BLaER1 treated with 17β-estradiol and CSF1 and Interleukin-3, amounts not matched to agents 10 nM and 100 nM (cell line): ENCODE measurements around the gene ACADL.
A peak's percentile ranks its signal among the peaks of the same experiment; 100 is the strongest.

Source experiments
- H3K27ac ChIP-seq, 11 experiments: shearing (Covaris generic); formaldehyde crosslinking; 2 replicates each; pipeline ENCODE4 v1.8.1; 2022
- H3K27me3 ChIP-seq, 11 experiments: shearing (Covaris generic); formaldehyde crosslinking; 2 replicates each; pipeline ENCODE4 v1.8.1; 2022
- H3K36me3 ChIP-seq, 11 experiments: shearing (Covaris generic); formaldehyde crosslinking; 2 replicates each; pipeline ENCODE4 v1.8.1; 2022
- H3K4me1 ChIP-seq, 10 experiments: shearing (Covaris generic); formaldehyde crosslinking; 2 replicates each; pipeline ENCODE4 v1.8.1; 2022
- H3K4me2 ChIP-seq, 11 experiments: shearing (Covaris generic); formaldehyde crosslinking; 2 replicates each; pipeline ENCODE4 v1.8.1; 2022
- H3K4me3 ChIP-seq, 10 experiments: shearing (Covaris generic); formaldehyde crosslinking; 2 replicates each; pipeline ENCODE4 v1.8.1; 2022
- H3K9ac ChIP-seq, 11 experiments: shearing (Covaris generic); formaldehyde crosslinking; 2 replicates each; pipeline ENCODE4 v1.8.1; 2022
- H3K9me3 ChIP-seq, 11 experiments: shearing (Covaris generic); formaldehyde crosslinking; replicated peaks in 1 of 11; 2 replicates each; pipeline ENCODE4 v1.8.1; 2022
- H4K20me1 ChIP-seq, 11 experiments: shearing (Covaris generic); formaldehyde crosslinking; 2 replicates each; pipeline ENCODE4 v1.8.1; 2022
- Cebpa-rat ChIP-seq, 11 experiments: shearing (Covaris generic); IDR thresholded peaks; 2 replicates each; pipeline ENCODE4 v1.8.1; 2022

The ACADL gene

GRCh38 chr2:210215120-210215519, 10.1 kb downstream of the ACADL start:
- H3K9ac ChIP-seq, result no peak overlapping the region
- TF ChIP-seq Cebpa-rat (IDR thresholded peaks at IDR 0.05), result no peak
- H3K27ac ChIP-seq, result no peak overlapping the region
- no peaks in the 10 kb centered on the region for H4K20me1 ChIP-seq
- H3K36me3 ChIP-seq, result no peaks in the 10 kb centered on the region
- H3K4me1 ChIP-seq, result no peaks in the 10 kb centered on the region
- no peaks in the 10 kb centered on the region for H3K9me3 ChIP-seq
- no peak overlapping the region for H3K4me3 ChIP-seq
- H3K27me3 ChIP-seq, result no peaks in the 10 kb centered on the region
- no peak overlapping the region for H3K4me2 ChIP-seq

GRCh38 chr2:210210185-210210584, 15.1 kb downstream of the ACADL start:
- H3K4me2 ChIP-seq, result no peak overlapping the region
- no peaks in the 10 kb centered on the region for H3K4me1 ChIP-seq
- no peak overlapping the region for H3K27ac ChIP-seq
- H3K27me3 ChIP-seq, result no peaks in the 10 kb centered on the region
- no peaks in the 10 kb centered on the region for H3K9me3 ChIP-seq
- TF ChIP-seq Cebpa-rat (IDR thresholded peaks at IDR 0.05), result no peak
- no peaks in the 10 kb centered on the region for H4K20me1 ChIP-seq
- no peaks in the 10 kb centered on the region for H3K36me3 ChIP-seq
- H3K9ac ChIP-seq, result no peak overlapping the region
- H3K4me3 ChIP-seq, result no peak overlapping the region

- H3K36me3 ChIP-seq, result no peaks in the 10 kb centered on the region
- no peaks in the 10 kb centered on the region for H4K20me1 ChIP-seq
- H3K4me3 ChIP-seq, result no peak overlapping the region
- H3K4me1 ChIP-seq, result no peaks in the 10 kb centered on the region
- H3K27me3 ChIP-seq, result no peaks in the 10 kb centered on the region
- no peaks in the 10 kb centered on the region for H3K9me3 ChIP-seq
- no peak overlapping the region for H3K9ac ChIP-seq
- no peak overlapping the region for H3K27ac ChIP-seq
- no peak overlapping the region for H3K4me2 ChIP-seq
- TF ChIP-seq Cebpa-rat (IDR thresholded peaks at IDR 0.05), result no peak
Measured at GRCh38 chr2:210207929-210208328, 17.3 kb downstream of the ACADL start.

GRCh38 chr2:210203558-210203957, 21.7 kb downstream of the ACADL start:
- no peak overlapping the region for H3K4me3 ChIP-seq
- H3K9ac ChIP-seq, result no peak overlapping the region
- no peaks in the 10 kb centered on the region for H3K9me3 ChIP-seq
- H3K4me1 ChIP-seq, result peaks cover 0 to 4% (median 2%) of the 10 kb centered on the region in 10 experiments; a peak in 11 of 20 replicates
- H3K36me3 ChIP-seq, result no peaks in the 10 kb centered on the region
- no peak overlapping the region for H3K27ac ChIP-seq
- H4K20me1 ChIP-seq, result no peaks in the 10 kb centered on the region
- 0 out of 22 replicates have a peak, but pooled peaks of 1 of the 11 experiments have one; percentile 10 for TF ChIP-seq Cebpa-rat (IDR thresholded peaks at IDR 0.05)
- no peaks in the 10 kb centered on the region for H3K27me3 ChIP-seq
- no peak overlapping the region for H3K4me2 ChIP-seq

- Histone ChIP-seq H3K9ac (no peak overlapping the region), H3K4me1 (peaks cover 0 to 9% (median 6%) of the 10 kb centered on the region in 10 experiments; a peak in 13 of 20 replicates), H3K36me3 (no peaks in the 10 kb centered on the region), H3K9me3 (no peaks in the 10 kb centered on the region), H4K20me1 (no peaks in the 10 kb centered on the region), H3K4me2 (no peak overlapping the region), H3K4me3 (no peak overlapping the region), H3K27ac (no peak overlapping the region), H3K27me3 (no peaks in the 10 kb centered on the region)
- TF ChIP-seq Cebpa-rat (IDR thresholded peaks at IDR 0.05), result no peak
Measured at GRCh38 chr2:210203147-210203546, 22.1 kb downstream of the ACADL start.

- Histone ChIP-seq H3K27me3 (no peaks in the 10 kb centered on the region), H3K9ac (no peak overlapping the region), H3K4me2 (no peak overlapping the region), H4K20me1 (no peaks in the 10 kb centered on the region), H3K4me1 (peaks cover 0 to 15% (median 8%) of the 10 kb centered on the region in 10 experiments; a peak in 14 of 20 replicates), H3K36me3 (no peaks in the 10 kb centered on the region), H3K27ac (no peak overlapping the region), H3K9me3 (no peaks in the 10 kb centered on the region), H3K4me3 (no peak overlapping the region)
- no peak for TF ChIP-seq Cebpa-rat (IDR thresholded peaks at IDR 0.05)
Measured at GRCh38 chr2:210199854-210200253, 25.4 kb downstream of the ACADL start.

GRCh38 chr2:210199186-210199765, 26.0 kb downstream of the ACADL start:
- H4K20me1 ChIP-seq, result no peaks in the 10 kb centered on the region
- no peak overlapping the region for H3K4me2 ChIP-seq
- no peak overlapping the region for H3K9ac ChIP-seq
- H3K9me3 ChIP-seq, result no peaks in the 10 kb centered on the region
- H3K4me3 ChIP-seq, result no peak overlapping the region
- TF ChIP-seq Cebpa-rat (IDR thresholded peaks at IDR 0.05), result no peak
- H3K4me1 ChIP-seq, result peaks cover 0 to 15% (median 8%) of the 10 kb centered on the region in 10 experiments; a peak in 14 of 20 replicates
- H3K27ac ChIP-seq, result no peak overlapping the region
- no peaks in the 10 kb centered on the region for H3K27me3 ChIP-seq
- H3K36me3 ChIP-seq, result no peaks in the 10 kb centered on the region

GRCh38 chr2:210198326-210198725, 26.9 kb downstream of the ACADL start:
- Histone ChIP-seq H4K20me1 (no peaks in the 10 kb centered on the region), H3K4me2 (peak overlapping the region in 7 of 11 experiments; percentile 2 to 55 (median 22); a peak in 10 of 22 replicates), H3K9me3 (no peaks in the 10 kb centered on the region), H3K27me3 (no peaks in the 10 kb centered on the region), H3K9ac (peak overlapping the region in 1 of 11 experiments; percentile 60; a peak in 2 of 22 replicates), H3K4me1 (peaks cover 0 to 15% (median 8%) of the 10 kb centered on the region in 10 experiments; a peak in 14 of 20 replicates), H3K27ac (no peak overlapping the region), H3K4me3 (no peak overlapping the region), H3K36me3 (no peaks in the 10 kb centered on the region)
- TF ChIP-seq Cebpa-rat (IDR thresholded peaks at IDR 0.05), result no peak

GRCh38 chr2:210197720-210198119, 27.5 kb downstream of the ACADL start:
- no peak for TF ChIP-seq Cebpa-rat (IDR thresholded peaks at IDR 0.05)
- Histone ChIP-seq H3K4me3 (no peak overlapping the region), H4K20me1 (no peaks in the 10 kb centered on the region), H3K4me2 (no peak overlapping the region), H3K27ac (no peak overlapping the region), H3K27me3 (no peaks in the 10 kb centered on the region), H3K36me3 (no peaks in the 10 kb centered on the region), H3K9ac (no peak overlapping the region), H3K9me3 (no peaks in the 10 kb centered on the region), H3K4me1 (peaks cover 0 to 15% (median 8%) of the 10 kb centered on the region in 10 experiments; a peak in 14 of 20 replicates)
